ENCODE measurements around the gene HTR6. TPM values are rescaled to one million over a fixed set of nuclear protein-coding genes. Genes with fewer than 3 reads are reported as not detected.
"Not testable (repeated sequence)": the region's sequence is repeated elsewhere in the genome, so short reads cannot be mapped to it uniquely, and the experiment has no call there.

HTR6 gene
- total RNA-seq, 2 experiments from 2014 or later = not detected

- Histone ChIP-seq H3K27ac (ENCODE audit: low read depth, low read length, poor library complexity, severe bottlenecking) (no peak overlapping the region), H3K4me3 (ENCODE audit: low read depth, low read length, poor library complexity, severe bottlenecking) (no peak overlapping the region), H3K79me2 (ENCODE audit: insufficient read depth, low read depth, low read length) (no peaks in the 10 kb centered on the region), H3K4me2 (ENCODE audit: low read length) (no peak overlapping the region), H3K4me1 (ENCODE audit: insufficient read depth, low read length, poor library complexity, severe bottlenecking) (no peaks in the 10 kb centered on the region), H4K20me1 (ENCODE audit: insufficient read depth, low read length) (no peaks in the 10 kb centered on the region), H3K9me2 (ENCODE audit: insufficient read depth, low read length) (no peaks in the 10 kb centered on the region), H2AFZ (ENCODE audit: low read length) (no peak overlapping the region), H3K9me3 (ENCODE audit: low read length) (no peaks in the 10 kb centered on the region), H3K36me3 (ENCODE audit: insufficient read depth, low read length) (peaks cover 19% of the 10 kb centered on the region)
- POLR2A ChIA-PET = no interaction called here
- intact Hi-C loops (cut with micrococcal nuclease; ENCODE audit: unreplicated experiment) = no loop called here
- CTCF ChIA-PET (ENCODE audit: unreplicated experiment) = no interaction called here
- TF ChIP-seq EZH2phosphoT487 (IDR thresholded peaks at IDR 0.05; ENCODE audit: borderline replicate concordance, low read depth, low read length) (no peak), CTCF (conservative IDR thresholded peaks at IDR 0.05; ENCODE audit: low read length) (no peak)
- DNase-seq (ENCODE audit: low spot score) = no peak
- BruUV-seq (replicated peaks) = no TSS peak
Observed at GRCh38 chr1:19632211-19632610, 32.5 kb upstream of the HTR6 start.

- no peak for TF ChIP-seq EZH2phosphoT487 (IDR thresholded peaks at IDR 0.05; ENCODE audit: borderline replicate concordance, low read depth, low read length)
- no peak for TF ChIP-seq CTCF (conservative IDR thresholded peaks at IDR 0.05; ENCODE audit: low read length)
- ChIA-PET POLR2A (interaction anchor here (1.1 kb wide), 1 partner anchor 8 kb away, joined by 3 read pairs; no protein-coding TSS in a partner anchor), CTCF (ENCODE audit: unreplicated experiment) (no interaction called here)
- no peak overlapping the region for H3K4me2 ChIP-seq (ENCODE audit: low read length)
- H3K4me3 ChIP-seq (ENCODE audit: low read depth, low read length, poor library complexity, severe bottlenecking) = no peak overlapping the region
- intact Hi-C loops (cut with micrococcal nuclease; ENCODE audit: unreplicated experiment) = no loop called here
- H3K9me2 ChIP-seq (ENCODE audit: insufficient read depth, low read length) = no peaks in the 10 kb centered on the region
- H3K79me2 ChIP-seq (ENCODE audit: insufficient read depth, low read depth, low read length) = no peaks in the 10 kb centered on the region
- no peak overlapping the region for H3K27ac ChIP-seq (ENCODE audit: low read depth, low read length, poor library complexity, severe bottlenecking)
- no peak for DNase-seq (ENCODE audit: low spot score)
- H3K36me3 ChIP-seq (ENCODE audit: insufficient read depth, low read length) = 0 out of 2 replicates have a peak, but pooled peaks cover 11% of the 10 kb centered on the region
- no peaks in the 10 kb centered on the region for H3K9me3 ChIP-seq (ENCODE audit: low read length)
- no peaks in the 10 kb centered on the region for H3K4me1 ChIP-seq (ENCODE audit: insufficient read depth, low read length, poor library complexity, severe bottlenecking)
- no TSS peak for BruUV-seq (replicated peaks)
- H2AFZ ChIP-seq (ENCODE audit: low read length) = no peak overlapping the region
- H4K20me1 ChIP-seq (ENCODE audit: insufficient read depth, low read length) = no peaks in the 10 kb centered on the region
Observed at GRCh38 chr1:19633106-19633505, 31.6 kb upstream of the HTR6 start.

GRCh38 chr1:19635064-19635463 is 29.6 kb upstream of the HTR6 start:
- H3K4me1 ChIP-seq (ENCODE audit: insufficient read depth, low read length, poor library complexity, severe bottlenecking); H3K9me3 ChIP-seq (ENCODE audit: low read length); H3K79me2 ChIP-seq (ENCODE audit: insufficient read depth, low read depth, low read length); DNase-seq (ENCODE audit: low spot score); CTCF ChIA-PET (ENCODE audit: unreplicated experiment); POLR2A ChIA-PET; intact Hi-C loops (cut with micrococcal nuclease; ENCODE audit: unreplicated experiment); H3K4me3 ChIP-seq (ENCODE audit: low read depth, low read length, poor library complexity, severe bottlenecking); H3K36me3 ChIP-seq (ENCODE audit: insufficient read depth, low read length); BruUV-seq (replicated peaks); H3K27ac ChIP-seq (ENCODE audit: low read depth, low read length, poor library complexity, severe bottlenecking); H3K4me2 ChIP-seq (ENCODE audit: low read length); H2AFZ ChIP-seq (ENCODE audit: low read length); H3K9me2 ChIP-seq (ENCODE audit: insufficient read depth, low read length); H4K20me1 ChIP-seq (ENCODE audit: insufficient read depth, low read length): not testable (repeated sequence)

Data from OCI-LY7 (cell line).